ENCODE data around the gene KIRREL3.

- no peak for TF ChIP-seq ZNF436 (CRISPR knock-in tag; IDR thresholded peaks at IDR 0.05)
- TF ChIP-seq POLR2AphosphoS5 (IDR thresholded peaks at IDR 0.05; ENCODE audit: control insufficient read depth, insufficient read depth, low read depth, low read length) = no peak
- TF ChIP-seq RAD21 (CRISPR knock-in tag; conservative IDR thresholded peaks at IDR 0.05 in 1 of 2, IDR thresholded peaks at IDR 0.05 in 1 of 2) = no peak
- TF ChIP-seq, protein P1, sequence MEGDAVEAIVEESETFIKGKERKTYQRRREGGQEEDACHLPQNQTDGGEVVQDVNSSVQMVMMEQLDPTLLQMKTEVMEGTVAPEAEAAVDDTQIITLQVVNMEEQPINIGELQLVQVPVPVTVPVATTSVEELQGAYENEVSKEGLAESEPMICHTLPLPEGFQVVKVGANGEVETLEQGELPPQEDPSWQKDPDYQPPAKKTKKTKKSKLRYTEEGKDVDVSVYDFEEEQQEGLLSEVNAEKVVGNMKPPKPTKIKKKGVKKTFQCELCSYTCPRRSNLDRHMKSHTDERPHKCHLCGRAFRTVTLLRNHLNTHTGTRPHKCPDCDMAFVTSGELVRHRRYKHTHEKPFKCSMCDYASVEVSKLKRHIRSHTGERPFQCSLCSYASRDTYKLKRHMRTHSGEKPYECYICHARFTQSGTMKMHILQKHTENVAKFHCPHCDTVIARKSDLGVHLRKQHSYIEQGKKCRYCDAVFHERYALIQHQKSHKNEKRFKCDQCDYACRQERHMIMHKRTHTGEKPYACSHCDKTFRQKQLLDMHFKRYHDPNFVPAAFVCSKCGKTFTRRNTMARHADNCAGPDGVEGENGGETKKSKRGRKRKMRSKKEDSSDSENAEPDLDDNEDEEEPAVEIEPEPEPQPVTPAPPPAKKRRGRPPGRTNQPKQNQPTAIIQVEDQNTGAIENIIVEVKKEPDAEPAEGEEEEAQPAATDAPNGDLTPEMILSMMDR (IDR thresholded peaks at IDR 0.05 in 2 of 3, conservative IDR thresholded peaks at IDR 0.05 in 1 of 3; ENCODE audit: insufficient read depth in 2 of 3, low read depth in 1 of 3, low read length in 3 of 3) = no peak
- no peak for TF ChIP-seq EZH2 (IDR thresholded peaks at IDR 0.05; ENCODE audit: borderline replicate concordance, low read depth, low read length)
- TF ChIP-seq E2F4 (CRISPR knock-in tag; IDR thresholded peaks at IDR 0.05; ENCODE audit: low read depth) = no peak
- TF ChIP-seq, protein P2, sequence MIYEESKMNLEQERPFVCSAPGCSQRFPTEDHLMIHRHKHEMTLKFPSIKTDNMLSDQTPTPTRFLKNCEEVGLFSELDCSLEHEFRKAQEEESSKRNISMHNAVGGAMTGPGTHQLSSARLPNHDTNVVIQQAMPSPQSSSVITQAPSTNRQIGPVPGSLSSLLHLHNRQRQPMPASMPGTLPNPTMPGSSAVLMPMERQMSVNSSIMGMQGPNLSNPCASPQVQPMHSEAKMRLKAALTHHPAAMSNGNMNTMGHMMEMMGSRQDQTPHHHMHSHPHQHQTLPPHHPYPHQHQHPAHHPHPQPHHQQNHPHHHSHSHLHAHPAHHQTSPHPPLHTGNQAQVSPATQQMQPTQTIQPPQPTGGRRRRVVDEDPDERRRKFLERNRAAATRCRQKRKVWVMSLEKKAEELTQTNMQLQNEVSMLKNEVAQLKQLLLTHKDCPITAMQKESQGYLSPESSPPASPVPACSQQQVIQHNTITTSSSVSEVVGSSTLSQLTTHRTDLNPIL (CRISPR knock-in tag; IDR thresholded peaks at IDR 0.05) = no peak
- no peak for TF ChIP-seq POLR2A (conservative IDR thresholded peaks at IDR 0.05)
- TF ChIP-seq EP300 (IDR thresholded peaks at IDR 0.05; ENCODE audit: low read length) = no peak
- TF ChIP-seq, protein P3, sequence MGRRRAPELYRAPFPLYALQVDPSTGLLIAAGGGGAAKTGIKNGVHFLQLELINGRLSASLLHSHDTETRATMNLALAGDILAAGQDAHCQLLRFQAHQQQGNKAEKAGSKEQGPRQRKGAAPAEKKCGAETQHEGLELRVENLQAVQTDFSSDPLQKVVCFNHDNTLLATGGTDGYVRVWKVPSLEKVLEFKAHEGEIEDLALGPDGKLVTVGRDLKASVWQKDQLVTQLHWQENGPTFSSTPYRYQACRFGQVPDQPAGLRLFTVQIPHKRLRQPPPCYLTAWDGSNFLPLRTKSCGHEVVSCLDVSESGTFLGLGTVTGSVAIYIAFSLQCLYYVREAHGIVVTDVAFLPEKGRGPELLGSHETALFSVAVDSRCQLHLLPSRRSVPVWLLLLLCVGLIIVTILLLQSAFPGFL (CRISPR knock-in tag; IDR thresholded peaks at IDR 0.05) = no peak
- TF ChIP-seq, protein P4, sequence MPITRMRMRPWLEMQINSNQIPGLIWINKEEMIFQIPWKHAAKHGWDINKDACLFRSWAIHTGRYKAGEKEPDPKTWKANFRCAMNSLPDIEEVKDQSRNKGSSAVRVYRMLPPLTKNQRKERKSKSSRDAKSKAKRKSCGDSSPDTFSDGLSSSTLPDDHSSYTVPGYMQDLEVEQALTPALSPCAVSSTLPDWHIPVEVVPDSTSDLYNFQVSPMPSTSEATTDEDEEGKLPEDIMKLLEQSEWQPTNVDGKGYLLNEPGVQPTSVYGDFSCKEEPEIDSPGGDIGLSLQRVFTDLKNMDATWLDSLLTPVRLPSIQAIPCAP (CRISPR knock-in tag; IDR thresholded peaks at IDR 0.05; ENCODE audit: borderline replicate concordance) = no peak
- no peak for TF ChIP-seq HDAC1 (IDR thresholded peaks at IDR 0.05)
- TF ChIP-seq ZNF217 (CRISPR knock-in tag; IDR thresholded peaks at IDR 0.05) = no peak
Measured at GRCh38 chr11:126546191-126546590, 454.4 kb downstream of the KIRREL3 start.

All from K562 (cell line).